ENCODE measurements around the gene SPATA6.

- TF ChIP-seq EZH2 (IDR thresholded peaks at IDR 0.05; ENCODE audit: borderline replicate concordance) (no peak), EZH2phosphoT487 (IDR thresholded peaks at IDR 0.05; ENCODE audit: low read depth, severe bottlenecking, unreplicated experiment) (no peak)
These were observed 186.5 kb downstream of the SPATA6 start for GRCh38 chr1:48285525-48285924.
